Osteoblast (primary cell): Measurements from ENCODE around the gene ZBED4. TPM values are rescaled to one million over a fixed set of nuclear protein-coding genes. Genes with fewer than 3 reads are reported as not detected.

ENCODE experiments used
- DNase-seq: peaks from one replicate; pipeline ENCODE4 v3.0.0; 2011; ENCODE audit warnings: low spot score, mixed read lengths; ENCODE audit not compliant: insufficient read length; ENCODE audit errors: missing footprints
- H2AFZ ChIP-seq: 2 replicates; pipeline ENCODE4 v1.6.0; 2011; ENCODE audit warnings: mild to moderate bottlenecking, low read length
- H3K27ac ChIP-seq: 2 replicates; pipeline ENCODE4 v1.5.1; 2011; ENCODE audit warnings: mild to moderate bottlenecking, low read depth, low read length, moderate library complexity
- H3K27me3 ChIP-seq: 2 replicates; pipeline ENCODE4 v1.6.0; 2012; ENCODE audit warnings: mild to moderate bottlenecking, control low read depth, inconsistent platforms, low read length, moderate library complexity; ENCODE audit not compliant: insufficient read depth
- H3K36me3 ChIP-seq: 2 replicates; pipeline ENCODE4 v1.5.1; 2011; ENCODE audit warnings: mild to moderate bottlenecking, low read length, control low read depth, moderate library complexity; ENCODE audit not compliant: insufficient read depth
- H3K4me1 ChIP-seq: 2 replicates; pipeline ENCODE4 v1.5.1; 2011; ENCODE audit warnings: mild to moderate bottlenecking, low read length, control low read depth, moderate library complexity; ENCODE audit not compliant: insufficient read depth
- H3K4me2 ChIP-seq: 2 replicates; pipeline ENCODE4 v1.6.0; 2011; ENCODE audit warnings: mild to moderate bottlenecking, low read length; ENCODE audit not compliant: insufficient read depth
- H3K4me3 ChIP-seq: fragments of 200-600 bp; sonication (generic); 3 replicates; pipeline ENCODE4 v1.5.1; 2012; ENCODE audit warnings: mild to moderate bottlenecking, low read length, inconsistent platforms; ENCODE audit not compliant: insufficient read depth
- H3K79me2 ChIP-seq: 2 replicates; pipeline ENCODE4 v1.6.0; 2012; ENCODE audit warnings: mild to moderate bottlenecking, low read length, control low read depth, inconsistent platforms; ENCODE audit not compliant: insufficient read depth
- H3K9me3 ChIP-seq: 2 replicates; pipeline ENCODE4 v1.5.1; 2011; ENCODE audit warnings: low read depth, low read length, control low read depth
- H4K20me1 ChIP-seq: 2 replicates; pipeline ENCODE4 v1.6.0; 2012; ENCODE audit warnings: mild to moderate bottlenecking, low read length, control low read depth; ENCODE audit not compliant: insufficient read depth
- CTCF ChIP-seq: IDR thresholded peaks from 2 replicates; pipeline ENCODE4 v1.5.1; 2011; ENCODE audit warnings: mild to moderate bottlenecking, low read depth, low read length, moderate library complexity; ENCODE audit errors: extremely low read depth
- total RNA-seq: library from RNA; depleted of rRNA; stranded (reverse); fragments of >200 nt; gene quantifications from 2 replicates; pipeline ENCODE4 v1.2.3, GENCODE V29; 2012

The ZBED4 gene
- total RNA-seq, 1 donor: 8.3 TPM

- DNase-seq: peak; percentile 91
- peak overlapping the region; percentile 99 for H3K4me2 ChIP-seq
These were observed 562 bp downstream of the ZBED4 start for GRCh38 chr22:49853981-49854831.

GRCh38 chr22:49855251-49855911 lies 1.7 kb downstream of the ZBED4 start:
- no peak for TF ChIP-seq CTCF
- Histone ChIP-seq H3K9me3 (no peaks in the 10 kb centered on the region), H3K4me1 (peaks cover 10% of the 10 kb centered on the region), H3K79me2 (peaks cover 61% of the 10 kb centered on the region), H3K27ac (peak overlapping the region; percentile 24), H3K27me3 (peaks cover 9% of the 10 kb centered on the region), H3K4me2 (peak overlapping the region; percentile 99), H2AFZ (peak overlapping the region; percentile 10), H3K36me3 (peaks cover 3% of the 10 kb centered on the region), H4K20me1 (peaks cover 47% of the 10 kb centered on the region), H3K4me3 (peak overlapping the region; percentile 90)
- DNase-seq: peak; percentile 76

More at GRCh38 chr22:49853981-49854831, 562 bp downstream of the ZBED4 start:
- H3K36me3 ChIP-seq: peaks cover 3% of the 10 kb centered on the region
- peaks cover 10% of the 10 kb centered on the region for H3K4me1 ChIP-seq
- no peaks in the 10 kb centered on the region for H3K9me3 ChIP-seq
- H3K27me3 ChIP-seq: peaks cover 21% of the 10 kb centered on the region
- peaks cover 50% of the 10 kb centered on the region for H3K79me2 ChIP-seq
- H3K4me3 ChIP-seq: peak overlapping the region; percentile 90
- peaks cover 41% of the 10 kb centered on the region for H4K20me1 ChIP-seq
- H2AFZ ChIP-seq: peak overlapping the region; percentile 53
- no peak for TF ChIP-seq CTCF
- peak overlapping the region; percentile 79 for H3K27ac ChIP-seq

GRCh38 chr22:49856343-49856742 lies 2.7 kb downstream of the ZBED4 start:
- peaks cover 10% of the 10 kb centered on the region for H3K4me1 ChIP-seq
- peak overlapping the region; percentile 99 for H3K4me2 ChIP-seq
- no peak overlapping the region for H3K4me3 ChIP-seq
- H3K27me3 ChIP-seq: peaks cover 2% of the 10 kb centered on the region
- TF ChIP-seq CTCF: no peak
- peaks cover 70% of the 10 kb centered on the region for H3K79me2 ChIP-seq
- no peak for DNase-seq
- no peaks in the 10 kb centered on the region for H3K9me3 ChIP-seq
- peaks cover 3% of the 10 kb centered on the region for H3K36me3 ChIP-seq
- H4K20me1 ChIP-seq: peaks cover 47% of the 10 kb centered on the region
- H2AFZ ChIP-seq: no peak overlapping the region
- H3K27ac ChIP-seq: no peak overlapping the region
